Endodermal cell (in vitro differentiated cells): ENCODE results near the gene TNFRSF1A. TPM values are rescaled to one million over a fixed set of nuclear protein-coding genes. Genes with fewer than 3 reads are reported as not detected.

ENCODE experiments used
- DNase-seq: peaks from one replicate; pipeline ENCODE4 v3.0.0-alpha.2; 2017
- H3K27ac ChIP-seq: 2 replicates; pipeline ENCODE4 v1.5.1; 2013; ENCODE audit warnings: mild to moderate bottlenecking, low read depth, low read length, moderate library complexity
- H3K27me3 ChIP-seq: 2 replicates; pipeline ENCODE4 v1.6.1; 2013; ENCODE audit warnings: mild to moderate bottlenecking, low read length, moderate library complexity; ENCODE audit not compliant: insufficient read depth, control insufficient read depth, poor library complexity, severe bottlenecking
- H3K36me3 ChIP-seq: 2 replicates; pipeline ENCODE4 v1.7.0; 2013; ENCODE audit warnings: mild to moderate bottlenecking, low read length, moderate library complexity; ENCODE audit not compliant: control insufficient read depth, insufficient read depth
- H3K4me1 ChIP-seq: one replicate; pipeline ENCODE4 v1.7.0; 2013; ENCODE audit warnings: low read length; ENCODE audit not compliant: control insufficient read depth, insufficient read depth
- H3K4me3 ChIP-seq: 2 replicates; pipeline ENCODE4 v1.5.1; 2013; ENCODE audit warnings: mild to moderate bottlenecking, low read length, moderate library complexity
- H3K9ac ChIP-seq: 2 replicates; pipeline ENCODE4 v1.6.1; 2013; ENCODE audit warnings: mild to moderate bottlenecking, low read length, moderate library complexity; ENCODE audit not compliant: poor library complexity, severe bottlenecking; ENCODE audit errors: extremely low read depth
- H3K9me3 ChIP-seq: 2 replicates; pipeline ENCODE4 v1.6.1; 2013; ENCODE audit warnings: mild to moderate bottlenecking, low read length, moderate library complexity; ENCODE audit not compliant: control insufficient read depth
- H3K27ac Mint-ChIP-seq: 2 replicates; pipeline ENCODE4 v1.8.0; 2020; ENCODE audit warnings: mixed read lengths
- H3K27me3 Mint-ChIP-seq: 2 replicates; pipeline ENCODE4 v1.8.0; 2021; ENCODE audit warnings: mild to moderate bottlenecking, mixed read lengths; ENCODE audit not compliant: insufficient read depth
- H3K36me3 Mint-ChIP-seq: 2 replicates; pipeline ENCODE4 v1.8.0; 2020; ENCODE audit warnings: low read depth, mixed read lengths
- H3K4me1 Mint-ChIP-seq: 2 replicates; pipeline ENCODE4 v1.8.0; 2020; ENCODE audit warnings: mixed read lengths
- H3K4me3 Mint-ChIP-seq: 2 replicates; pipeline ENCODE4 v1.8.0; 2020; ENCODE audit warnings: mild to moderate bottlenecking, moderate library complexity, mixed read lengths
- H3K9me3 Mint-ChIP-seq: 2 replicates; pipeline ENCODE4 v1.8.0; 2020; ENCODE audit warnings: mild to moderate bottlenecking, mixed read lengths
- WGBS, 2 experiments: methylation state at CpG; one replicate each; pipeline versions ENCODE4 v1.1.5 to v1.1.7; 2013; ENCODE audit warnings: missing lambda C conversion rate in 2 of 2, mixed read lengths in 1 of 2; ENCODE audit not compliant: insufficient coverage in 1 of 2, insufficient read length in 1 of 2; 5-methylcytosine and 5-hydroxymethylcytosine counted together
- total RNA-seq, 2 donors: library from RNA; stranded (reverse); fragmentation: NEBNext Ultra II Directional in 1 of 2; extraction: Animal tissue kit (Norgen Biotek cat#: 25700) in 1 of 2; gene quantifications; 2 replicates in 1 of 2; 3 replicates in 1 of 2; pipeline ENCODE4 v1.2.1, GENCODE V29; 2021
- TF ChIP-seq, protein P1 (sequence below): fragments of 200-600 bp; sonication (generic); conservative IDR thresholded peaks from 2 replicates; pipeline ENCODE4 v1.5.0; 2021; ENCODE audit warnings: antibody characterized with exemption, mild to moderate bottlenecking

Gene TNFRSF1A
- total RNA-seq, 2 donors from 2014 or later: 43.2 to 86.2 TPM

- Histone ChIP-seq H3K36me3 (no peaks in the 10 kb centered on the region), H3K9me3 (no peaks in the 10 kb centered on the region), H3K27me3 (no peaks in the 10 kb centered on the region), H3K27ac (no peak overlapping the region), H3K9ac (no peak overlapping the region), H3K4me3 (no peak overlapping the region), H3K4me1 (peaks cover 3% of the 10 kb centered on the region)
- Mint-ChIP-seq H3K27me3 (no peaks in the 10 kb centered on the region), H3K27ac (peak overlapping the region; percentile 14), H3K9me3 (no peaks in the 10 kb centered on the region), H3K4me3 (no peak overlapping the region), H3K4me1 (peaks cover 36% of the 10 kb centered on the region), H3K36me3 (peaks cover 13% of the 10 kb centered on the region)
- TF ChIP-seq, protein P1, sequence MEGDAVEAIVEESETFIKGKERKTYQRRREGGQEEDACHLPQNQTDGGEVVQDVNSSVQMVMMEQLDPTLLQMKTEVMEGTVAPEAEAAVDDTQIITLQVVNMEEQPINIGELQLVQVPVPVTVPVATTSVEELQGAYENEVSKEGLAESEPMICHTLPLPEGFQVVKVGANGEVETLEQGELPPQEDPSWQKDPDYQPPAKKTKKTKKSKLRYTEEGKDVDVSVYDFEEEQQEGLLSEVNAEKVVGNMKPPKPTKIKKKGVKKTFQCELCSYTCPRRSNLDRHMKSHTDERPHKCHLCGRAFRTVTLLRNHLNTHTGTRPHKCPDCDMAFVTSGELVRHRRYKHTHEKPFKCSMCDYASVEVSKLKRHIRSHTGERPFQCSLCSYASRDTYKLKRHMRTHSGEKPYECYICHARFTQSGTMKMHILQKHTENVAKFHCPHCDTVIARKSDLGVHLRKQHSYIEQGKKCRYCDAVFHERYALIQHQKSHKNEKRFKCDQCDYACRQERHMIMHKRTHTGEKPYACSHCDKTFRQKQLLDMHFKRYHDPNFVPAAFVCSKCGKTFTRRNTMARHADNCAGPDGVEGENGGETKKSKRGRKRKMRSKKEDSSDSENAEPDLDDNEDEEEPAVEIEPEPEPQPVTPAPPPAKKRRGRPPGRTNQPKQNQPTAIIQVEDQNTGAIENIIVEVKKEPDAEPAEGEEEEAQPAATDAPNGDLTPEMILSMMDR: no peak
- DNase-seq: peak; percentile 72
- WGBS, 2 experiments: 52% methylated on average over 5 of the region's 5 CpGs; no CpG with 5 or more reads in 1 of the 2 experiments
Observed at GRCh38 chr12:6343518-6343917, 1.6 kb upstream of the TNFRSF1A start.

- H3K27me3 ChIP-seq: no peaks in the 10 kb centered on the region
- Mint-ChIP-seq H3K36me3 (peaks cover 6% of the 10 kb centered on the region), H3K4me1 (peaks cover 36% of the 10 kb centered on the region), H3K27ac (no peak overlapping the region), H3K9me3 (no peaks in the 10 kb centered on the region), H3K27me3 (no peaks in the 10 kb centered on the region), H3K4me3 (no peak overlapping the region)
- peak overlapping the region; percentile 97 for H3K4me3 ChIP-seq
- TF ChIP-seq, protein P1: no peak
- peaks cover 7% of the 10 kb centered on the region for H3K4me1 ChIP-seq
- H3K27ac ChIP-seq: peak overlapping the region; percentile 67
- DNase-seq: peak; percentile 72
- H3K9ac ChIP-seq: peak overlapping the region; percentile 72
- no peaks in the 10 kb centered on the region for H3K9me3 ChIP-seq
- H3K36me3 ChIP-seq: no peaks in the 10 kb centered on the region
- WGBS, 2 experiments: 47 to 62% methylated on average over 3 to 7 of the region's 7 CpGs
Observed at GRCh38 chr12:6342140-6342889, 439 bp upstream of the TNFRSF1A start.

- DNase-seq: peak; percentile 68
- H3K36me3 Mint-ChIP-seq: no peaks in the 10 kb centered on the region
- H3K9me3 Mint-ChIP-seq: no peaks in the 10 kb centered on the region
- no peaks in the 10 kb centered on the region for H3K27me3 ChIP-seq
- H3K27ac ChIP-seq: no peak overlapping the region
- H3K9ac ChIP-seq: peak overlapping the region; percentile 72
- H3K4me3 ChIP-seq: peak overlapping the region; percentile 97
- no peak overlapping the region for H3K27ac Mint-ChIP-seq
- peaks cover 35% of the 10 kb centered on the region for H3K4me1 Mint-ChIP-seq
- H3K36me3 ChIP-seq: no peaks in the 10 kb centered on the region
- WGBS, 2 experiments: 4 to 8% methylated on average over 10 to 15 of the region's 15 CpGs
- H3K9me3 ChIP-seq: no peaks in the 10 kb centered on the region
- peaks cover 16% of the 10 kb centered on the region for H3K4me1 ChIP-seq
- no peaks in the 10 kb centered on the region for H3K27me3 Mint-ChIP-seq
- H3K4me3 Mint-ChIP-seq: no peak overlapping the region
- TF ChIP-seq, protein P1: no peak
Observed at GRCh38 chr12:6340745-6341416, 995 bp downstream of the TNFRSF1A start.
